PFSK-1 (cell line): ENCODE results near the gene IDI2.

Experiments used
- FOXP2 ChIP-seq: optimal IDR thresholded peaks from 2 replicates; pipeline ENCODE3; 2011; ENCODE audit warnings: borderline replicate concordance, control low read depth, inconsistent platforms; ENCODE audit not compliant: insufficient read depth; ENCODE audit errors: extremely low read length, extremely low read depth
- POLR2AphosphoS5 ChIP-seq: IDR thresholded peaks from 2 replicates; pipeline ENCODE4 v1.6.1; 2012; ENCODE audit warnings: low read depth, mild to moderate bottlenecking, control low read depth, low read length, moderate library complexity
- REST ChIP-seq, 2 experiments: IDR thresholded peaks; 2 replicates each; pipeline versions ENCODE4 v1.6.1 to v1.8.0; 2011 to 2012; ENCODE audit warnings: low read depth in 2 of 2, low read length in 2 of 2, control low read depth in 1 of 2, inconsistent platforms in 1 of 2, mild to moderate bottlenecking in 1 of 2, moderate library complexity in 1 of 2; ENCODE audit not compliant: insufficient read depth in 1 of 2
- SIN3A ChIP-seq: IDR thresholded peaks from 2 replicates; pipeline ENCODE4 v1.6.1; 2012; ENCODE audit warnings: mild to moderate bottlenecking, low read length, moderate library complexity, borderline replicate concordance; ENCODE audit not compliant: insufficient read depth
- TAF1 ChIP-seq: IDR thresholded peaks from 2 replicates; pipeline ENCODE4 v1.6.1; 2012; ENCODE audit warnings: low read length, control low read depth, borderline replicate concordance; ENCODE audit not compliant: insufficient read depth

- TF ChIP-seq POLR2AphosphoS5 (no peak), REST (IDR thresholded peaks at IDR 0.05; ENCODE audit: insufficient read depth in 1 of 2, low read depth in 2 of 2, low read length in 2 of 2) (no peak), TAF1 (no peak), FOXP2 (no peak), SIN3A (no peak)
These were observed 31.5 kb upstream of the IDI2 start for GRCh38 chr10:1057106-1057657.
